CD4-positive, CD25-positive, alpha-beta regulatory T cell (primary cell): ENCODE data around the gene PYGM. TPM values are rescaled to one million over a fixed set of nuclear protein-coding genes. Genes with fewer than 3 reads are reported as not detected.

Source experiments
- ATAC-seq, 2 donors: fragments of 150-1000 bp; cut with Tn5 transposase; one replicate each; pipeline ENCODE4 v1.10.0; 2021; ENCODE audit warnings: low read depth in 2 of 2, moderate number of reproducible peaks in 2 of 2, moderate library complexity in 1 of 2
- DNase-seq, 3 donors: peaks; one replicate each; pipeline versions ENCODE4 v3.0.0 to v3.0.0-alpha.2; 2012 to 2022; ENCODE audit warnings: mixed read lengths in 1 of 3
- H3K27ac ChIP-seq: one replicate; pipeline ENCODE4 v1.7.0; 2013; ENCODE audit warnings: mild to moderate bottlenecking, low read length; ENCODE audit not compliant: insufficient read depth, poor library complexity, severe bottlenecking
- H3K27me3 ChIP-seq: one replicate; pipeline ENCODE4 v1.7.0; 2013; ENCODE audit warnings: low read length; ENCODE audit not compliant: control insufficient read depth, insufficient read depth
- H3K36me3 ChIP-seq: one replicate; pipeline ENCODE4 v1.7.0; 2013; ENCODE audit warnings: mild to moderate bottlenecking, low read length, moderate library complexity; ENCODE audit not compliant: control insufficient read depth, insufficient read depth
- H3K4me1 ChIP-seq: 2 replicates; pipeline ENCODE4 v1.7.0; 2013; ENCODE audit warnings: mild to moderate bottlenecking, low read length; ENCODE audit not compliant: insufficient read depth, control insufficient read depth, poor library complexity, severe bottlenecking
- H3K4me3 ChIP-seq: one replicate; pipeline ENCODE4 v1.7.0; 2013; ENCODE audit warnings: low read depth, mild to moderate bottlenecking, low read length, moderate library complexity
- H3K9me3 ChIP-seq, 2 experiments: 1 replicate in 1 of 2; 2 replicates in 1 of 2; pipeline ENCODE4 v1.7.0; 2013; ENCODE audit warnings: low read length in 2 of 2, mild to moderate bottlenecking in 1 of 2, moderate library complexity in 1 of 2; ENCODE audit not compliant: control insufficient read depth in 2 of 2
- H3K27ac Mint-ChIP-seq, 3 donors: one replicate each; pipeline ENCODE4 v1.8.0; 2020 to 2022; ENCODE audit warnings: mild to moderate bottlenecking in 3 of 3, mixed read lengths in 3 of 3, moderate library complexity in 2 of 3
- H3K27me3 Mint-ChIP-seq: one replicate; pipeline ENCODE4 v1.8.0; 2022; ENCODE audit warnings: mild to moderate bottlenecking, mixed read lengths
- H3K36me3 Mint-ChIP-seq: one replicate; pipeline ENCODE4 v1.8.0; 2020; ENCODE audit warnings: mixed read lengths
- H3K4me1 Mint-ChIP-seq, 4 donors: one replicate each; pipeline ENCODE4 v1.8.0; 2020 to 2022; ENCODE audit warnings: mixed read lengths in 4 of 4, mild to moderate bottlenecking in 1 of 4
- H3K4me3 Mint-ChIP-seq, 4 donors: one replicate each; pipeline ENCODE4 v1.8.0; 2020 to 2022; ENCODE audit warnings: mild to moderate bottlenecking in 4 of 4, mixed read lengths in 4 of 4, moderate library complexity in 3 of 4
- H3K9me3 Mint-ChIP-seq, 7 donors: one replicate each; pipeline ENCODE4 v1.8.0; 2020 to 2022; ENCODE audit warnings: mixed read lengths in 7 of 7, mild to moderate bottlenecking in 3 of 7, moderate library complexity in 2 of 7
- polyA plus RNA-seq, 4 donors: library from polyadenylated mRNA; unstranded; fragments of 300-500 nt; fragmentation: Illumina TruSeq; gene quantifications; one replicate each; pipeline ENCODE4 v1.2.3, GENCODE V29; 2021
- total RNA-seq: library from RNA; stranded (reverse); gene quantifications from one replicate; pipeline ENCODE4 v1.2.3, GENCODE V29; 2022

PYGM gene
- total and polyA plus RNA-seq, 5 donors from 2014 or later: 0.17 to 10.9 (median 0.43) TPM; not detected in 2

DNA sequence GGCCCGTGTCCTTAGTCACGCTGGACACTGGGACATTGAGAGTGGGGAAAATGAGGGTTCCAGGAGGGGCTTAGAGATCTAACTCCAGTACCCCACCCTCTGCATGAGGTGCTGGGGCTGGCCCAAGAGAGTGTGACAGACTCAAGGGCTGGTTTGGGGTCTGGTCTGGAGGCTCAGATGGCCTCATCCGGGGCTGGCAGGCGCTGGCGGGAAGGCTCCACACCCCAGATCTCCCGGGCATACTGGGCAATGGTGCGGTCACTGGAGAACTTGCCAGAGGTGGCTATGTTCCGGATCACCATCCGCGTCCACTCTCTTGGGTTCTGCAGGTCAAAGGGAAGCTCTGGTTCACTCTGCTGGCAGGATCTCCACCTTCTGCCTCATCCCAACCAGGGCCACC is 13.3 kb downstream of the PYGM start:
- H3K27ac ChIP-seq: peak overlapping the region; percentile 93
- DNase-seq (no peak), ATAC-seq (no peak)
- peak overlapping the region; percentile 43 to 99 (median 89) for H3K27ac Mint-ChIP-seq
- H3K27me3 Mint-ChIP-seq: peaks cover 5% of the 10 kb centered on the region
- peaks cover 0 to 1% (median 0%) of the 10 kb centered on the region in 7 donors for H3K9me3 Mint-ChIP-seq
- peak overlapping the region; percentile 65 to 94 (median 76) for H3K4me3 Mint-ChIP-seq
- no peak overlapping the region for H3K4me3 ChIP-seq
- H3K4me1 ChIP-seq: peaks cover 50% of the 10 kb centered on the region
- H3K27me3 ChIP-seq: no peaks in the 10 kb centered on the region
- H3K4me1 Mint-ChIP-seq: peaks cover 5 to 47% (median 27%) of the 10 kb centered on the region in 4 donors
- no peaks in the 10 kb centered on the region for H3K9me3 ChIP-seq
- H3K36me3 Mint-ChIP-seq: peaks cover 9% of the 10 kb centered on the region
- H3K36me3 ChIP-seq: peaks cover 3% of the 10 kb centered on the region

GRCh38 chr11:64745521-64746328 is 14.0 kb downstream of the PYGM start:
- Mint-ChIP-seq H3K36me3 (peaks cover 11% of the 10 kb centered on the region), H3K9me3 (peaks cover 0 to 1% (median 0%) of the 10 kb centered on the region in 7 donors), H3K4me3 (peak overlapping the region; percentile 94 to 99 (median 96)), H3K27ac (peak overlapping the region; percentile 98 to 99 (median 99)), H3K4me1 (peaks cover 3 to 49% (median 30%) of the 10 kb centered on the region in 4 donors), H3K27me3 (peaks cover 5% of the 10 kb centered on the region)
- Histone ChIP-seq H3K4me1 (peaks cover 57% of the 10 kb centered on the region), H3K27ac (peak overlapping the region; percentile 93), H3K9me3 (no peaks in the 10 kb centered on the region), H3K4me3 (peak overlapping the region; percentile 70), H3K36me3 (peaks cover 5% of the 10 kb centered on the region), H3K27me3 (no peaks in the 10 kb centered on the region)
- peak; percentile 30 to 39 for ATAC-seq
- DNase-seq: peak; percentile 68 to 91 (median 86)

GRCh38 chr11:64745189-64745520 is 14.6 kb downstream of the PYGM start:
- peaks cover 5% of the 10 kb centered on the region for H3K27me3 Mint-ChIP-seq
- peaks cover 51% of the 10 kb centered on the region for H3K4me1 ChIP-seq

DNA sequence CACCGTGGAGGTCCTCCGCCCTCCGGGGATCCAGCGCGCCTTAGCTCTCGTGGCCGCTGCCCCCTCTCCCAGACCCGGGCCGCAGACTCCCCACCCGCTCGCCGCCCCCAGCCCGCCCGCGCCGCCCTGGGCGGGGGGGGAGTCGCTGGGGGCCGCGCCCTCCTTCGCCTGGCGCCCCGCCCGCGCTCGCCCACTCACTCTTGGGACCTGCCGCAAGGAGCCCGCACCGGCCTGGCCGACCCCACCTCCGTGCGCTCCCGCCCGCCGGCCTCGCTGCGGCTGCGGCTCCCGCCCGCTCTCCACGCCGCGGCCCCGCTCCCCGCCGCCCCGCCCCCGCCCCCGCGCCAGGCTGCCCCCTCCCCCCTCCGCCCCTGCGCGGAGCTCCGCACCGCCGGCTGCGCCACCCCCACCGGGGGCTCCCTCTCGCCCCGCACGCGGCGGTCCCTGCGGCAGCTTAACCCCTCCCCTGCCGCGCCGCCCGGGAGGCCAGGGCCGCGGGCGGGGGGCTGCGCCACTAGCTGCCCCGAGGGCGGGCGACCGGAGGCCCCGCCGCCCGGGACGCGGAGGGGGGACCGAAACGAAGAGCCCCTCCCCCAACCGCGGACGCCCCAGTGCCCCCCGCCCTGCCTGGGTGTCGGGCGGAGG is 15.1 kb downstream of the PYGM start:
- peaks cover 51% of the 10 kb centered on the region for H3K4me1 ChIP-seq
- Mint-ChIP-seq H3K27me3 (peaks cover 5% of the 10 kb centered on the region), H3K9me3 (no peaks in the 10 kb centered on the region), H3K36me3 (peaks cover 15% of the 10 kb centered on the region), H3K27ac (peak overlapping the region; percentile 92 to 100 (median 99)), H3K4me1 (peaks cover 0 to 49% (median 30%) of the 10 kb centered on the region in 4 donors), H3K4me3 (peak overlapping the region; percentile 94 to 100 (median 99))
- DNase-seq (peak in 2 of 3 donors; percentile 48 to 59), ATAC-seq (peak in 1 of 2 donors; percentile 0)
- H3K27me3 ChIP-seq: no peaks in the 10 kb centered on the region
- H3K36me3 ChIP-seq: peaks cover 16% of the 10 kb centered on the region
- no peaks in the 10 kb centered on the region for H3K9me3 ChIP-seq
- peak overlapping the region; percentile 77 for H3K4me3 ChIP-seq
- H3K27ac ChIP-seq: peak overlapping the region; percentile 93

More at GRCh38 chr11:64745189-64745520, 14.6 kb downstream of the PYGM start:
- Histone ChIP-seq H3K36me3 (peaks cover 11% of the 10 kb centered on the region), H3K27ac (peak overlapping the region; percentile 93), H3K27me3 (no peaks in the 10 kb centered on the region), H3K4me3 (peak overlapping the region; percentile 70), H3K9me3 (no peaks in the 10 kb centered on the region)
- ATAC-seq (peak; percentile 37 to 45), DNase-seq (peak; percentile 72 to 95 (median 92))
- Mint-ChIP-seq H3K4me3 (peak overlapping the region; percentile 94 to 99 (median 96)), H3K4me1 (peaks cover 0 to 50% (median 30%) of the 10 kb centered on the region in 4 donors), H3K9me3 (peaks cover 0 to 1% (median 0%) of the 10 kb centered on the region in 7 donors), H3K36me3 (peaks cover 13% of the 10 kb centered on the region), H3K27ac (peak overlapping the region; percentile 98 to 99 (median 99))

GRCh38 chr11:64743591-64744543 is 15.9 kb downstream of the PYGM start, which contains the start of gene RASGRP2:
RASGRP2 (minus strand) TSS chr11:64744142; CDS start chr11:64742866, 1,276 bp downstream.
- peak; percentile 52 to 55 for ATAC-seq
- Histone ChIP-seq H3K27me3 (no peaks in the 10 kb centered on the region), H3K9me3 (no peaks in the 10 kb centered on the region), H3K4me3 (peak within 1 kb of the TSS; percentile 77), H3K27ac (peak within 1 kb of the TSS; percentile 93), H3K36me3 (peaks cover 23% of the 10 kb centered on the region), H3K4me1 (peaks cover 51% of the 10 kb centered on the region)
- H3K36me3 Mint-ChIP-seq: peaks cover 22% of the 10 kb centered on the region
- H3K4me3 Mint-ChIP-seq: peak within 1 kb of the TSS; percentile 94 to 100 (median 99)
- peaks cover 0 to 55% (median 33%) of the 10 kb centered on the region in 4 donors for H3K4me1 Mint-ChIP-seq
- peak within 1 kb of the TSS; percentile 92 to 100 (median 99) for H3K27ac Mint-ChIP-seq
- DNase-seq: peak; percentile 75 to 89 (median 88)
- H3K27me3 Mint-ChIP-seq: peaks cover 5% of the 10 kb centered on the region
- H3K9me3 Mint-ChIP-seq: no peaks in the 10 kb centered on the region

GRCh38 chr11:64742889-64743590 is 16.7 kb downstream of the PYGM start:
- peak overlapping the region in 1 of 3 donors; percentile 97 for H3K27ac Mint-ChIP-seq
- peaks cover 27% of the 10 kb centered on the region for H3K36me3 Mint-ChIP-seq
- H3K27me3 Mint-ChIP-seq: peaks cover 5% of the 10 kb centered on the region

More at GRCh38 chr11:64742889-64743590, 16.7 kb downstream of the PYGM start:
- H3K27me3 ChIP-seq: no peaks in the 10 kb centered on the region
- H3K4me1 Mint-ChIP-seq: peaks cover 0 to 52% (median 31%) of the 10 kb centered on the region in 4 donors
- H3K9me3 Mint-ChIP-seq: no peaks in the 10 kb centered on the region
- peak overlapping the region; percentile 93 to 100 (median 96) for H3K4me3 Mint-ChIP-seq
- H3K36me3 ChIP-seq: peaks cover 31% of the 10 kb centered on the region
- DNase-seq (peak; percentile 66 to 79 (median 70)), ATAC-seq (peak; percentile 22 to 23)
- peak overlapping the region; percentile 93 for H3K27ac ChIP-seq
- H3K9me3 ChIP-seq: no peaks in the 10 kb centered on the region
- peaks cover 51% of the 10 kb centered on the region for H3K4me1 ChIP-seq
- peak overlapping the region; percentile 48 for H3K4me3 ChIP-seq
